H9 (cell line): ENCODE measurements around the gene PPAN. TPM values are rescaled to one million over a fixed set of nuclear protein-coding genes. Genes with fewer than 3 reads are reported as not detected.

Source experiments
- DNase-seq: peaks from one replicate; pipeline ENCODE4 v3.0.0-alpha.2; 2017
- H2AFZ ChIP-seq: one replicate; pipeline ENCODE4 v1.6.1; 2013; ENCODE audit warnings: mild to moderate bottlenecking, low read length, control low read depth, moderate library complexity
- H2AK5ac ChIP-seq: 2 replicates; pipeline ENCODE4 v1.6.1; 2013; ENCODE audit warnings: low read length, control low read depth, mixed read lengths; ENCODE audit not compliant: insufficient read length
- H2BK120ac ChIP-seq: one replicate; pipeline ENCODE4 v1.6.1; 2013; ENCODE audit warnings: low read depth, mild to moderate bottlenecking, low read length, control low read depth, inconsistent platforms; ENCODE audit not compliant: poor library complexity, severe bottlenecking
- H2BK12ac ChIP-seq: 2 replicates; pipeline ENCODE4 v1.6.1; 2013; ENCODE audit warnings: low read length, control low read depth, mixed read lengths, low read depth; ENCODE audit not compliant: insufficient read length
- H2BK15ac ChIP-seq: 2 replicates; pipeline ENCODE4 v1.6.1; 2013; ENCODE audit warnings: low read depth, low read length, control low read depth
- H2BK20ac ChIP-seq: one replicate; pipeline ENCODE4 v1.6.1; 2013; ENCODE audit warnings: low read depth, mild to moderate bottlenecking, low read length, control low read depth, inconsistent platforms; ENCODE audit not compliant: poor library complexity, severe bottlenecking
- H2BK5ac ChIP-seq: 2 replicates; pipeline ENCODE4 v1.6.1; 2013; ENCODE audit warnings: low read length, control low read depth, mixed read lengths; ENCODE audit not compliant: insufficient read length
- H3K14ac ChIP-seq: 2 replicates; pipeline ENCODE4 v1.6.1; 2013; ENCODE audit warnings: low read length, control low read depth; ENCODE audit not compliant: insufficient read depth
- H3K18ac ChIP-seq: 2 replicates; pipeline ENCODE4 v1.6.1; 2013; ENCODE audit warnings: low read depth, mild to moderate bottlenecking, mixed read lengths, low read length, control low read depth; ENCODE audit not compliant: insufficient read length
- H3K23ac ChIP-seq: 2 replicates; pipeline ENCODE4 v1.6.1; 2013; ENCODE audit warnings: low read length, control low read depth, mixed read lengths, low read depth; ENCODE audit not compliant: insufficient read length
- H3K23me2 ChIP-seq: 2 replicates; pipeline ENCODE4 v1.6.1; 2013; ENCODE audit warnings: low read depth, mild to moderate bottlenecking, mixed read lengths, low read length, control low read depth; ENCODE audit not compliant: insufficient read length, poor library complexity, severe bottlenecking
- H3K27ac ChIP-seq: 2 replicates; pipeline ENCODE4 v1.5.1; 2013; ENCODE audit warnings: low read length, control low read depth, mixed read lengths, low read depth; ENCODE audit not compliant: insufficient read length
- H3K27me3 ChIP-seq: 2 replicates; pipeline ENCODE4 v1.6.1; 2013; ENCODE audit warnings: low read length, control low read depth, inconsistent platforms; ENCODE audit not compliant: insufficient read depth
- H3K4ac ChIP-seq: 2 replicates; pipeline ENCODE4 v1.6.1; 2013; ENCODE audit warnings: low read depth, mild to moderate bottlenecking, control low read depth, inconsistent platforms, low read length, moderate library complexity
- H3K4me1 ChIP-seq: 2 replicates; pipeline ENCODE4 v1.6.1; 2013; ENCODE audit warnings: low read length, control low read depth, inconsistent platforms; ENCODE audit not compliant: insufficient read depth
- H3K4me2 ChIP-seq: 2 replicates; pipeline ENCODE4 v1.6.1; 2013; ENCODE audit warnings: low read length, control low read depth, mixed read lengths; ENCODE audit not compliant: insufficient read length, insufficient read depth
- H3K56ac ChIP-seq: 2 replicates; pipeline ENCODE4 v1.6.1; 2013; ENCODE audit warnings: low read depth, mild to moderate bottlenecking, mixed read lengths, low read length, control low read depth; ENCODE audit not compliant: insufficient read length
- H3K79me1 ChIP-seq: 2 replicates; pipeline ENCODE4 v1.6.1; 2013; ENCODE audit warnings: low read depth, mild to moderate bottlenecking, moderate library complexity, low read length, control low read depth, inconsistent platforms; ENCODE audit not compliant: insufficient read depth, poor library complexity, severe bottlenecking
- H3K79me2 ChIP-seq: 2 replicates; pipeline ENCODE4 v1.6.1; 2013; ENCODE audit warnings: low read length, control low read depth, inconsistent platforms; ENCODE audit not compliant: insufficient read depth
- H3K9ac ChIP-seq: 2 replicates; pipeline ENCODE4 v1.6.1; 2013; ENCODE audit warnings: low read length, control low read depth, mixed read lengths; ENCODE audit not compliant: insufficient read length; ENCODE audit errors: extremely low read depth
- H3K9me3 ChIP-seq: one replicate; pipeline ENCODE4 v1.6.1; 2013; ENCODE audit warnings: low read depth, low read length, inconsistent platforms; ENCODE audit not compliant: control insufficient read depth
- H3T11ph ChIP-seq: one replicate; pipeline ENCODE4 v1.6.1; 2013; ENCODE audit warnings: mild to moderate bottlenecking, low read length, control low read depth, inconsistent platforms
- H4K20me1 ChIP-seq: one replicate; pipeline ENCODE4 v1.6.1; 2013; ENCODE audit not compliant: control insufficient read depth, insufficient read length, insufficient read depth
- H4K5ac ChIP-seq: 2 replicates; pipeline ENCODE4 v1.6.1; 2013; ENCODE audit warnings: low read depth, mild to moderate bottlenecking, mixed read lengths, low read length, control low read depth; ENCODE audit not compliant: insufficient read length
- H4K8ac ChIP-seq: replicated peaks from 2 replicates; pipeline ENCODE4 v1.6.1; 2013; ENCODE audit warnings: low read length, control low read depth, mixed read lengths, low read depth; ENCODE audit not compliant: insufficient read length
- H4K91ac ChIP-seq: 2 replicates; pipeline ENCODE4 v1.6.1; 2013; ENCODE audit warnings: low read depth, mild to moderate bottlenecking, moderate library complexity, mixed read lengths, low read length, control low read depth; ENCODE audit not compliant: insufficient read length
- H3K27ac Mint-ChIP-seq, 3 experiments: 2 replicates in 2 of 3; 3 replicates in 1 of 3; pipeline ENCODE4 v1.8.0; 2020 to 2021; ENCODE audit warnings: mixed read lengths in 3 of 3, mild to moderate bottlenecking in 1 of 3, moderate library complexity in 1 of 3
- H3K27me3 Mint-ChIP-seq: 2 replicates; pipeline ENCODE4 v1.8.0; 2021; ENCODE audit warnings: low read depth, mild to moderate bottlenecking, moderate library complexity, mixed read lengths
- H3K36me3 Mint-ChIP-seq, 3 experiments: 2 replicates in 2 of 3; 3 replicates in 1 of 3; pipeline ENCODE4 v1.8.0; 2020 to 2021; ENCODE audit warnings: low read depth in 3 of 3, mixed read lengths in 3 of 3; ENCODE audit not compliant: insufficient read depth in 1 of 3
- H3K4me1 Mint-ChIP-seq, 2 experiments: 2 replicates each; pipeline ENCODE4 v1.8.0; 2020; ENCODE audit warnings: mixed read lengths in 2 of 2
- H3K4me3 Mint-ChIP-seq, 2 experiments: 2 replicates in 1 of 2; 3 replicates in 1 of 2; pipeline ENCODE4 v1.8.0; 2020 to 2021; ENCODE audit warnings: mild to moderate bottlenecking in 2 of 2, mixed read lengths in 2 of 2, moderate library complexity in 1 of 2
- H3K9me3 Mint-ChIP-seq, 2 experiments: 2 replicates in 1 of 2; 3 replicates in 1 of 2; pipeline ENCODE4 v1.8.0; 2020; ENCODE audit warnings: mild to moderate bottlenecking in 2 of 2, mixed read lengths in 2 of 2, moderate library complexity in 1 of 2
- total RNA-seq: library from RNA; stranded (reverse); gene quantifications from 2 replicates; pipeline ENCODE4 v1.2.1, GENCODE V29; 2021
- TF ChIP-seq, protein P1 (sequence below): fragments of 200-600 bp; sonication (generic); conservative IDR thresholded peaks from 3 replicates; pipeline ENCODE4 v1.8.0; 2021; ENCODE audit warnings: antibody characterized with exemption, mild to moderate bottlenecking

PPAN gene
- total RNA-seq, 1 experiment from 2014 or later: 157 TPM

DNA sequence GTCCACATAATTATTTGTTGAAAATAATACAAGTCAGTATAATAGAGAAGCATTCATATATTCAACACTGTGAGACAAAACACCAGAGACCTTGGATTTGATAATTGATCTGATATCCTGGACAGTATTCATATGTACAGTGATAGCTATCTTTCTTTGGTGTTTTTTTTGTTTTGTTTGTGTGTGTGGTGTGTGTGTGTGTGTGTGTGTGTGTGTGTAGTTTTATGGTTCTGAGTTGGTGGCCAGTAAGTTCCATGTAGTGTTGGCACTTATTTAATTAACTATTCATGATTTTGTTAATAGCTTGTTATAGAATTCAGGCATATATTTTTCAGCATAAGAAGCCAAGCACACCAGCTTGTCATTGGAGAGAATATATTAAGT lies 2.0 kb upstream of the PPAN start:
- TF ChIP-seq, protein P1, sequence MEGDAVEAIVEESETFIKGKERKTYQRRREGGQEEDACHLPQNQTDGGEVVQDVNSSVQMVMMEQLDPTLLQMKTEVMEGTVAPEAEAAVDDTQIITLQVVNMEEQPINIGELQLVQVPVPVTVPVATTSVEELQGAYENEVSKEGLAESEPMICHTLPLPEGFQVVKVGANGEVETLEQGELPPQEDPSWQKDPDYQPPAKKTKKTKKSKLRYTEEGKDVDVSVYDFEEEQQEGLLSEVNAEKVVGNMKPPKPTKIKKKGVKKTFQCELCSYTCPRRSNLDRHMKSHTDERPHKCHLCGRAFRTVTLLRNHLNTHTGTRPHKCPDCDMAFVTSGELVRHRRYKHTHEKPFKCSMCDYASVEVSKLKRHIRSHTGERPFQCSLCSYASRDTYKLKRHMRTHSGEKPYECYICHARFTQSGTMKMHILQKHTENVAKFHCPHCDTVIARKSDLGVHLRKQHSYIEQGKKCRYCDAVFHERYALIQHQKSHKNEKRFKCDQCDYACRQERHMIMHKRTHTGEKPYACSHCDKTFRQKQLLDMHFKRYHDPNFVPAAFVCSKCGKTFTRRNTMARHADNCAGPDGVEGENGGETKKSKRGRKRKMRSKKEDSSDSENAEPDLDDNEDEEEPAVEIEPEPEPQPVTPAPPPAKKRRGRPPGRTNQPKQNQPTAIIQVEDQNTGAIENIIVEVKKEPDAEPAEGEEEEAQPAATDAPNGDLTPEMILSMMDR: no peak
- no peak overlapping the region for H3K9ac ChIP-seq
- no peak overlapping the region for H3K4ac ChIP-seq
- no peaks in the 10 kb centered on the region; the same call in 1 of the 2 replicates for H3K4me1 ChIP-seq
- no peak overlapping the region for H3K23ac ChIP-seq
- H2AFZ ChIP-seq: no peak overlapping the region
- no peak overlapping the region for H2BK15ac ChIP-seq
- DNase-seq: no peak
- Mint-ChIP-seq H3K4me1 (peaks cover 4 to 16% of the 10 kb centered on the region in 2 experiments; a peak in 3 of 4 replicates), H3K36me3 (peaks cover 19 to 25% (median 25%) of the 10 kb centered on the region in 3 experiments), H3K27me3 (peaks cover 11% of the 10 kb centered on the region), H3K4me3 (no peak overlapping the region), H3K27ac (no peak overlapping the region), H3K9me3 (no peaks in the 10 kb centered on the region; a peak in 2 of 5 replicates)
- no peak overlapping the region for H2AK5ac ChIP-seq
- H3K14ac ChIP-seq: no peak overlapping the region
- H3K79me2 ChIP-seq: peaks cover 7% of the 10 kb centered on the region; the same call in 1 of the 2 replicates
- no peak overlapping the region for H2BK120ac ChIP-seq
- no peaks in the 10 kb centered on the region for H3K79me1 ChIP-seq
- H3T11ph ChIP-seq: no peak overlapping the region
- H3K27ac ChIP-seq: no peak overlapping the region
- H4K91ac ChIP-seq: no peak overlapping the region
- no peak overlapping the region for H3K18ac ChIP-seq
- no peaks in the 10 kb centered on the region for H3K27me3 ChIP-seq
- no peak overlapping the region for H2BK12ac ChIP-seq
- no peaks in the 10 kb centered on the region for H4K20me1 ChIP-seq
- no peak overlapping the region for H3K56ac ChIP-seq
- no peaks in the 10 kb centered on the region for H3K9me3 ChIP-seq
- H3K23me2 ChIP-seq: peaks cover 7% of the 10 kb centered on the region
- H4K8ac ChIP-seq: no peak overlapping the region
- no peak overlapping the region for H4K5ac ChIP-seq
- no peak overlapping the region for H3K4me2 ChIP-seq
- no peak overlapping the region for H2BK5ac ChIP-seq
- H2BK20ac ChIP-seq: no peak overlapping the region
